MV-4-11 (cell line): ENCODE measurements around the gene GPR146.
A peak's percentile ranks its signal among the peaks of the same experiment; 100 is the strongest.

Experiments
- DNase-seq: peaks from one replicate; lab custom pipeline; 2025; lab: John Stamatoyannopoulos, UW

Gene GPR146

GRCh38 chr7:1043552-1044188, 676 bp upstream of the GPR146 start:
- DNase-seq = no peak

GRCh38 chr7:1045069-1046063, 1.0 kb downstream of the GPR146 start:
- no peak for DNase-seq

GRCh38 chr7:1046722-1047679, 2.7 kb downstream of the GPR146 start:
- no peak for DNase-seq

GRCh38 chr7:1049006-1049741, 4.8 kb downstream of the GPR146 start:
- peak; percentile 45 for DNase-seq

GRCh38 chr7:1049801-1050200, 5.5 kb downstream of the GPR146 start:
- no peak for DNase-seq

- no peak for DNase-seq
Observed at GRCh38 chr7:1050254-1050906, 6.0 kb downstream of the GPR146 start.

GRCh38 chr7:1050956-1051690, 6.8 kb downstream of the GPR146 start:
- no peak for DNase-seq

- no peak for DNase-seq
Observed at GRCh38 chr7:1052031-1052818, 7.9 kb downstream of the GPR146 start.

- peak; percentile 19 for DNase-seq
Observed at GRCh38 chr7:1053002-1053411, 8.7 kb downstream of the GPR146 start.

- DNase-seq = no peak
Observed at GRCh38 chr7:1053816-1054370, 9.5 kb downstream of the GPR146 start.

GRCh38 chr7:1054438-1054837, 10.1 kb downstream of the GPR146 start:
- DNase-seq = no peak

GRCh38 chr7:1054861-1055450, 10.6 kb downstream of the GPR146 start:
- DNase-seq = no peak

GRCh38 chr7:1055491-1055955, 11.2 kb downstream of the GPR146 start:
- DNase-seq = no peak

- peak; percentile 15 for DNase-seq
Observed at GRCh38 chr7:1055956-1056784, 11.8 kb downstream of the GPR146 start.

- DNase-seq = no peak
Observed at GRCh38 chr7:1056785-1057410, 12.6 kb downstream of the GPR146 start.

- no peak for DNase-seq
Observed at GRCh38 chr7:1057416-1058291, 13.3 kb downstream of the GPR146 start.
